OCI-LY1 (cell line): ENCODE data around the gene KLK13.

Source experiments
- CTCF ChIP-seq: fragments of 200-600 bp; sonication (generic), shearing (Covaris generic); IDR thresholded peaks from 2 replicates; pipeline ENCODE4 v1.5.1; 2017; ENCODE audit warnings: mild to moderate bottlenecking, antibody characterized with exemption, low read length, moderate library complexity, mixed read lengths
- EZH2 ChIP-seq: fragments of 200-600 bp; sonication (generic), shearing (Covaris generic); IDR thresholded peaks from 2 replicates; pipeline ENCODE4 v1.8.0; 2017; ENCODE audit warnings: borderline replicate concordance, mixed run types, mild to moderate bottlenecking, antibody characterized with exemption, low read length, moderate library complexity, mixed read lengths

GRCh38 chr19:51076631-51077213 lies 11.8 kb upstream of the KLK13 start:
- TF ChIP-seq CTCF (no peak), EZH2 (no peak)
